Left renal pelvis (tissue), 4 donors: ENCODE measurements around the gene SMARCA1. TPM values are rescaled to one million over a fixed set of nuclear protein-coding genes. Genes with fewer than 3 reads are reported as not detected.
A peak's percentile ranks its signal among the peaks of the same experiment; 100 is the strongest.

ENCODE experiments used
- DNase-seq, 4 donors: peaks; one replicate each; pipeline ENCODE4 v3.0.0-alpha.2; 2013; ENCODE audit warnings: low read depth in 4 of 4, low spot score in 3 of 4
- polyA plus RNA-seq, 4 donors: library from polyadenylated mRNA; unstranded; fragments of 120-200 nt; gene quantifications; one replicate each; pipeline ENCODE4 v1.2.1, GENCODE V29; 2013; ENCODE audit not compliant: insufficient read length in 4 of 4

The SMARCA1 gene
- polyA plus RNA-seq, 4 donors = 103 to 142 (median 113) TPM

DNA sequence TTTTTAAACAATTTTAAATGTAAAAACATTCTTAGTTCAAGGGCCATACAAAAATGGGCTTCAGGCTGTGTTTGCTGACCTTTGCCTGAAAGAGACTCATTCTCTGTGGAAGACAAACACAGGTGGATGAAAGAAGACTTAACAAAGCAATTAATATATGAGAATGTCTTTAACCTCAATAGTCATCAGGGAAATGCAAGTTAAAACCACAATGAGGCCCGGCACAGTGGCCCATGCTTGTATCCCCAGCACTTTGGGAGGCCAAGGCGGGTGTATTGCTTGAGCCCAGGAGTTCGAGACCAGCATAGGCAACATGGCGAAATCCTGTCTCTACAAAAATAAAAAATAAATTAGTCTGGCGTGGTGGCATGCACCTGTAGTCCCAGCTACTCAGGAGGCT lies 7.1 kb upstream of the SMARCA1 start:
- DNase-seq = no peak

DNA sequence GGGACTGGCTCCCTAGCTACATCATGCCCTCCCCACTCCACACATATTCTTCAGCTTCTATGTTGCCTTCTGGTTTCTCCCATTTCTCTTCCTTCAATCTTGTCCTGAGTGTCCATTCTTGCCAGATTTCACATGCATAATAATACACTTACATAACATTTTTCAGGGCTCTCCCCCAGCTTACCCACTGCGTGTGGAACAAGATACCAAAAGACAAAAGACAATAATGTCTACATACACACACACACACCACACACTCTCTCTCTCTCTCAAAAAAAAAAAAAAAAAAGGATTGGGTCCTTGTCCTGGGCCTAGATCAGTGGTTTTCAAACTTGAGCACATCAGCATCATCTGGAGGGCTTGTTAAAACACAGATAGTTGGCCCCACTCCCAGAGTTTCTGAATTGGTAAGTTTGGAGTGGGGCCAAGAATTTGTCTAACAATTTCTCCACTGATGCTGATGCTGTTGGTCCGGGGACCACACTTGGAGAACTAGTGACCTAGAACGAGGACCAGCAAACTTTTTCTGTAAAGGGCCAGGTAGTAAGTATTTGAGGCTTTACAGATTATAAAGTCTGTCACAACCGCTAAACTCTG lies 6.5 kb upstream of the SMARCA1 start:
- no peak for DNase-seq

DNA sequence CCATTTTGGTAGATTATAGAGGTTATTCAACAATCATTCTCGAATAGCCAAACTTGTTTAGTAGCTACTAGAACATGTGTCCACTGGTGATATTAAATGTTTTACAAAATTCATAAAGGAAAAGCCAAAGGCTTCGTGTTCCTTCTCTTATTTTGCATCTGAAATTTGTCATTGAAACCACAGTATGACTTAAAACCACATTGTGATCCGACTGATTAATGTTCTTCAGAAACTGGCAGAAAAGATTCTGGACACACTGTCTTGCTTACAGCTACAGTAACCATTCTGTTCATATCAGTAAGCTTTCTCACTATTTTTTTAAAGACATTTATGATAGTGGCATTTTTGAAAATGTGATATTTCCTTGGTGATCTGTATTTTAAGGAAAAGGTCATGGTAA lies 2.6 kb upstream of the SMARCA1 start:
- no peak for DNase-seq

DNA sequence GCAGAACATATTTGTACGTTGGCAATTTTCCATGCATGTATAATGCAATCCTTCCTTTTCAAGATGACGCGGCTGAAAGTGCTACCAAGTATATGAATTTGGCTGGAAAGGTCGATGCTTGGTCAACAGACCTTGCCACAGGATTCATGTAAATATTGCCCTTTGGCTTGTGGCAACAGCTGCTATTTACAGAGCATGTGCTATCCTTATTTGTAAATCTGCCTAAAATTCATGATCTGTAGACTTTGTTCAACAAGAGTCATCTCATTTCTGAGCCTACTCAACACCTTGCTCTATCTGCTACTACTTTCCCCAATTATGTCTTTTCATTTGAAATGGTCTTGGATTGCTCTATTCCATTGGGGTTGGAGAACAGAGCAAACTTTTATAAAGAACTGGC lies 1.9 kb upstream of the SMARCA1 start:
- DNase-seq = no peak

DNA sequence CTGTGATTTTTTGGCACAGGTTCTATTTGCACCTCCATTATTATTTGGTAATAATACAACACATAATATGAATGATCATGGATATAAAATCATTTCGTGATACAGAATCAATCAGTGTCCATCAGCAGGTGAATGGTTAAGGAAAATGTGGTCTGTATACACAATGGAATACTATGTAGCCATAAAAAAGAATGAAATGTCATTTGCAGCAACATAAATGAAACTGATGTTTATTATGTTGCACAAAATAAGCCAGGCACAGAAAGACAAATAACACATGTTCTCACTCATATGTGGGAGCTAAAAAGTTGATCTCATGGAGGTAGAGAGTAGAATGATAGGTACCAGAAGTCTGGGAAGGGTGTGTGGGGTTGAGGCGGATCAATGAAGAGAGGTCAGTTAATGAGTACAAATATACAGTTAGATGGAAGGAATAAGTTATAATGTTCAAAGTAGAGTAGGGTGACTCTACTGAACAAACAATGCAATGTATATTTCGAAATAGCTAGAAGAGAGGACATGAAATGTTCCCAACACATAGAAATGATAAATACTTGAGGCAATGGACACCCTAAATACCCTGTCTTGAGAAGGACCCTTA lies 1.1 kb upstream of the SMARCA1 start:
- no peak for DNase-seq

DNA sequence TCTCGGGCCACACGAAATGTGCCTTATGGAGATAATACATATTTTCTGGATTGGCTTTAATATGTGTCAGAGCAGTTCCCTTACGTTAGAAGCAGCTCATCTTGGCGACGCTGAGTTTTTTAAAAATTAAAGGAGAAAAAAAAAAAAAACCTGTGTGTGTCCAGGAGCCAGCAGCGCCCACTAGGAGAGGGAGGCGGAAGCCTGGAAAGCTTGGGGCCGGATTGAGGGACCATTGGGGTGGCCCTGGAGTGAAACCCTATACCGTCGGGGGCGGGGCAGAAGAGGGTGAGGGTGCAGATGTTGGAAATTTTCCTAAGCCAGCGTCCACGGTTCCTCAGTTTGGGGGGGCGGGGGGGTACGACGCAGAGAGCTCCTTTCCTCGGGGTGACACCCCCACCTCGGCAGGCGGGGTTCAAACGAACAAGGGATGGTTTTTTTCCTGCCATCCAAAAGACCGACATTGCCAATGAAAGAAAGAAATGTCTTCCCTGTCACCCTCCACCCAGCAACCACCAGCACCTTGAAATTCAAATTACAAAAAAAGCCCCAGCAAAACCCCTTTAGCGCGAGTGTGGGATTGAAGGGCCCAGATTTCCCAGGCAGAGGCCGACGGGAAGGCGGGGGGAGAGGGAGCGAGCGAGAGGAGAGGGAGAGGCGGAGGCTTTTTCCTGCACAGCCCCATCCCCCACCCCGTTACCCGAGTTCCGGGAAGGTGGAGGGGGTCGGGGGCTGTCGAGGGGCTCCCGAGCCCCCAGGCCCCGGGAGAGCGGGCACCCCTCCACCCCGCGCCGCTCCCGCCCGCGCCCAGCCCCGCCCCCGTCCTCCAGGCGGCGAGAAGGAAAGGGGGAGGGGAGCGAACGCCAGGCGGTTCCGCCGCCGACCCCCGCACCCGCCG lies 859 bp downstream of the SMARCA1 start:
- DNase-seq = peak in 1 of 4 donors; percentile 48

DNA sequence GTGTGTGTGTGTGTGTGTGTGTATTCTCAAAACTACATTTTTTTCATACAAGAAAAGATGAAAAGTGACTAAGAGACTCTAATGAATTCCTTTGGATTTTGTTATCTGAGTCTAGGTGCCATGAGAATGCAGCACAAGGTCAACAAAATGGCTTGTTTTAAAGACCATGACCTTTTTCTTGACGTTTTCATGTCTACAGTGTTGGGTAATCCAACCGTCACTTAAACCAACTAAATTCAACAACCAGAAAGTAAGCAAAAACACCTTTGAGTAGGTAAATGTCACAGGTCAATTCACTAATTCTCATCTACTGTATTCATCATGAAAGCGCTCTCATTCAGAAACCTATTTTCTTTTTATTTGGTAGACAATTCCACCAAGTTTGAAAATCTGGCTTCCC lies 3.1 kb downstream of the SMARCA1 start:
- no peak for DNase-seq

DNA sequence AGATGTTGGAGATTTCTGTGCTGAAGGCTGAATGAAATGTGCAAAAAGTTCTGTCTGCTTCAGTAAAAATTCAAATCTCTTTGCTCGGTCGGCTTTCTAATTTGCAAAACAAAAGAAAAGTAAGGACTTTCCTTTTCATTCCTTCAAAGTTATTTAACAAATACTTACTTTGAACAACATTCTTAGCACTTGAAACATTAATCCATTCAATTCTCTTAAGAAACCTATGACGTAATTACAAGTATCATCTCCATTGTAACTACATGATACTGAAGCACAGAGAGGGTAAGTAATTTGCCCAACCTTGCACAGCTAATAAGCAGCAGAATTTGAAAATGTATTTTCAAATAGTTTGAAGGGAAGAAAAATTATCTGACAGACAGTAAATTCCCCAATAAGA lies 6.9 kb downstream of the SMARCA1 start:
- no peak for DNase-seq

DNA sequence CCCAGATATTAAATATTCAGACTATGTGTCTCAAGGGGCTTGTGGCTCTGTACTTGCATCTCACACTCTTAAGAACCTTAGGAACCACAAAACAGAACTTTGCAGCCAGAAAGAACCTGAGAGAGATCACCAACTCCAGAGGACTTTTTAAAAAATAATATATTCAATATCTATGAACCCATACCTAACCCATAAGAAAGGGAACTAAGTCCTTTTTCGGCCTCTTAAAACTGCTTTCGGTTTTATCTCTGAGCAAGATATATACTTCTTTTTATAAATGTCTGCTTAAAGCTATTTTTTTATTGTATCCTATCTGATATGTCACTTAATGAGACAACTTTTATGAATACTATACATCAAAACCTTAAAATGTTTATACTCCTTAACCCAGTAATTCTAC lies 10.9 kb downstream of the SMARCA1 start:
- DNase-seq = no peak

DNA sequence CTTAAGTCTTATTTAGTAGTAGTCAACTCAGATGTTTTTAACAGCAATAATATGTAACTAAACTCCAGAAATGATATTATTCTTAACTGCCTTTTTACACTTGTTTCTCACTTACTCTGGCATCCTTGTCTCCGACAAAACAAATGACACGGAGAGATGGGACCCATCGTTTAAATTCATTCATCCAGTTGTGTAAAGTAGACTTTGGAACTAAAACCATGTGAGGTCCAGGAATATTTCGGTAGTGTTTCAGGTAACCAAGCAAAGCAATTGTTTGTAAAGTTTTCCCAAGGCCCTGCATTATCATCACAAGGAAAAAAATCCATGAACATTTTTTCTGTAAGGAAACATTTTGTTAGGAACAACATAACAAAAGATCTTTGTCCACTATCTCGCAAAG lies 11.6 kb downstream of the SMARCA1 start:
- no peak for DNase-seq

DNA sequence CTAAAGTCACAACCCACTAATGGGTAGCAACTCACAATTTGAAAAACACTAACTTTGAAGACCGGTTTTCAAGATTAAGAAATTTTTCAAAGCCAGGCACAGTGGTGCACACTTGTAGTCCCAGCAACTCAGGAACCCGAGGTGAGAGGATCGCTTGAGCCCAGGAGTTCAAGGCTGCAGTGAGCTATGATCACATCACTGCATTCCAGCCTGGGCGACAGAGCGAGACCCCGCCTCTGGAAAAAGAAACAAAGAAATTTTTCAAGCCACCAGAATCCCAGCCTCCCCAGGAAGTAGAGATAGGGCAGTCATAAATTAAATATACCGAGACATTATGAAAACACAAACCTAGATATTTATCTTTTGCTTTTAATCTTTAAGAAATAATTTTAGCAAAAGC lies 13.0 kb downstream of the SMARCA1 start:
- peak in 1 of 4 donors; percentile 2 for DNase-seq

DNA sequence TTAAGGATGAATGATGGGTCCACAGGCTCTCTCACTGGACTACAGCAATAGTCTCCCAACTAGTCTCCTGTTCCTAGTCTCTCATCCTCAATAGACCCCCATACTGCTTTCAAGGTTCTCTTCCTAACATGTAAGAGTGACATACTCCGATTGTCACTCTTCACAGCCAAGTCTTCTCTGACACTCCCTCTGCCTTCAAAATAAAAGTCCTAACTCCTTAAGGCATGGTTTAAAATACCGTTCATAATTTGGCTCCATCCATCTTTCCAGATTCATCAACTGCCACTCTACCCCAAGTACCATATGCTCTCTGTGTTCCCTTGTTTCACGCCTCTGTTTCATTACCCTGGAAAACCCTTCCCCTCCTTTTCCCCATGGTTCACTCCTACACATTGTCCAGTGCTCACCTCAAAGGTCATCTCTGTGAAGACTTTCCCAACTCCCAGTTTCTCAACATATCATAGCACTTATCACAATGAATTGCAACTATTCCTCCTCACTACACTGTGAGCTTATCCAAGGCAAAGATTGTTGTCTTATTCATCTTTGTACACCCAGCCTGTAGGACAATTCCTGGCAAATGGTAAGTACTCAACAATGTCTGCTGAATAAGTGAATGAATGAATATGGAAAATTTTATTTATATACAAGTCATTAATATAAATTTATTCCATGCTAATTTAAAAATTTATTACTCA lies 26.0 kb downstream of the SMARCA1 start:
- no peak for DNase-seq

DNA sequence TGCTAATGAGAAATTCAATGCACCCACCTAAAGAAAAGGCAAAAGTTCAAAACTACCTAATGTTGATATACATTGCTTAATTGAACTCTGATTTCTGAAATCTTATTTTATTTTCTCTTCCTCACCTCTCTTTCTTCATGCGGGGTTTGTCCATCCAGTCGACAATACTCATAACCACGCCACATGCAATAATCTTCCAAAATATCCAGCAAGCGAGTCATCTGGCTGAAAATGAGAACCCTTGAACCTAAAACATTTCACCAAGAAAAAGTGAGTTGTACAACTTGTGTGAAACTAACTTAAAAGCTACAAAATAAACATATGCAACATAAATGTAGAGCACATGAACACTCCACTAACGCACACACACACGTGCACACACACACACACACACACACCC lies 26.7 kb downstream of the SMARCA1 start:
- no peak for DNase-seq

DNA sequence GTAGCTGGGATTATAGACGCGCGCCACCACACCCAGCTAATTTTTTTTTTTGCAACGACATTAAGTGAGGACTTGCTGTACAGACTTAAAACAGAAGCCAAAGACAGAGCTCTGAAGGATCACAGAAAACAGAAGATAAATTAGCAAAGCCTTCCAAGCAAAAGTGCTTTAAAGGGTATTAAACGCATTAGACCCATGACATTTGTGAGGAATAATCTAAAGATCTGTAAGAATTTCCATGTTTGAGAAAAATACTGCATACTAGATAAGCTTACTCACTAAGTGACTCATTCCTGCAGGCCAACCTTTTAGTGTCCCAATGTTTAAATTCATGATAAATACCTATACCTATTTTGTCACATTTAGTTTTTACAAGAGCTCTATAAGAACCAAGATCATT lies 27.4 kb downstream of the SMARCA1 start:
- DNase-seq = no peak

DNA sequence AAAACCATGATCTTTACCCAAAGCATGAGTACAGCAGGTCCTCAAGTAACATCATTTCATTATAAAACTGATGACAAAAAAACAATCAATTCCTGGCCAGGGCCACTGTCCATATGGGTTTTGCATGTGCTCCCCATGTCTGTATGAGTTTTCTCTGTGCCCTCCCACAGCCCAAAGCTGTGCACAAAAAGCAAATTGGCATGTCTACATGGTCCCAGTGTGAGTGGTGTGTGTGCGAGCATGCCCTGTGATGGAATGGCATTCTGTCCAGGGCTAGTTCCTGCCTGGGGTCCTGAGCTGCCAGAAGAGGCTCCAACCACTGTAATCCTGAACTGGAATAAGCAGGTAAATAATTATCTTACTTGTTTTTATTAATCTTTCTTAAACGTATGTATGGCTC lies 28.4 kb downstream of the SMARCA1 start:
- DNase-seq = no peak

DNA sequence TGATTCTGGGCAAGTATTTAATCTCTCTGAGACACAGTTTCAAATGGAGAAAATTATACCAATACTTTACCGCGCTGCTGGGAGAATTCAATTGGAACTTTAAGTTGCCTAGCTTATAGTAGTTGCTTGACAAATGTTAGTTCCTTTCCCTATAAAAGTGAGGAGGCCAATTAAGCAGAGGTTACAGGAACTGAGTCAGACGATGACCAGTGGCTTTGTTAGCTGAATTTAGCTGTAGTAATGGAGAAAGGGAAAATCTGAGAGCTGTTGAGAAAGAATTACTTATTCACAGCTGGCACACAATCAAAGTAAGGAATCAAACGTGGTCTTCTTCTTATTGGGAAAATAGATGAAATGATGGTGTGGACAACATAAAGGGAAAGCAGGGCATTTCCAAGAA lies 29.6 kb downstream of the SMARCA1 start:
- DNase-seq = no peak

DNA sequence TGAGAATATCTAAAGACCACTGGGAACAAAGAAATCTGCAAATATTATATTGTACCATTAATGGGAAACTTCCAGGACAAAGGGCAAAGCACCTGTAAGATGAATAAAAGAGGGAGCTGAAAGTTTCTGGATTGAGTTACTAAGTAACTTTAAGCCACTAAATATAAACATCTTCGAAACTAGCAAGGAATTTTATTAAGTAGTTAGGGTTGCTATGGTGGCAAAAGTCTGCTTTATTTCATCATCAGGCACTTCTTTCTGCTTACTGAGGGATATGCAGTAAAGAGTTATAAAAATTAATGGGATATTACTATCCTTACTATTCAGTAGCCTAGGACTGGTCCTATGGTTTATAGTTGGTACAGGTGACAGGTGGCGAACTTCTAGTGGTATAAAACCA lies 33.0 kb downstream of the SMARCA1 start:
- no peak for DNase-seq

DNA sequence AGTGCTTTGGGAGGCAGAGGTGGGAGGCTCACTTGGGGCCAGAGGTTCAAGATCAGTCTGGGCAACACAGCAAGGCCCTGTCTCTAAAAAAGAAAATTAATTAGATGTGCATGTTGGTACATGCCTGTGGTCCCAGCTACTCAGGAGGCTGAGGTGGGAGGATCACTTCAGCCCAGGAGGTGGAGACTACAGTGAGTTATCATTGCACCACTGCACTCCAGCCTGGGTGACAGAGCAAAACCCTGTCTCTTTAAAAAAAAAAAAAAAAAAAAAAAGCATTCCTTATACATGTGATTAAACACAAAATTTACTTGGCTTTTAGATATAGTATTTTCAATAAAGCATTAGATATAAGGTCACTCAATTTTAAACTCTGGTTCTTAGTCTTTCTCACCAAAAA lies 34.9 kb downstream of the SMARCA1 start:
- DNase-seq = no peak

DNA sequence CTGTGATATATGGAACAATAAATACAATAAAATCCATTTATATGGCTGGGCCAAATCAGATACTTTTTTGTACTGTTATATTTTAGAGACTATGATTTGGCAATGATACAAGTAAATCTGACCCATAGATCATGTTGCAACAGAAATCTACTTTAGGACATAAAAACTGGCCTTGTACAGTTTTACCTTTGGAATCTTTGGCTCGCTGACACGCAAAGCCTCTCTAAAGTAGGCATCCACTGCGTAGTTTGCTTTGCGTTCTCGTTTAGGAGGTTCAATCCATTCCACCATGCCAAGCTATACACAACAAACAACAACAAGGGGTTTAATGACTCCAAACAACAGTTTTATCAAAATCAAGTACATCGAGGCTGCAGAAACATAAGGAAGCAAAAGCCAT lies 42.4 kb downstream of the SMARCA1 start:
- no peak for DNase-seq

DNA sequence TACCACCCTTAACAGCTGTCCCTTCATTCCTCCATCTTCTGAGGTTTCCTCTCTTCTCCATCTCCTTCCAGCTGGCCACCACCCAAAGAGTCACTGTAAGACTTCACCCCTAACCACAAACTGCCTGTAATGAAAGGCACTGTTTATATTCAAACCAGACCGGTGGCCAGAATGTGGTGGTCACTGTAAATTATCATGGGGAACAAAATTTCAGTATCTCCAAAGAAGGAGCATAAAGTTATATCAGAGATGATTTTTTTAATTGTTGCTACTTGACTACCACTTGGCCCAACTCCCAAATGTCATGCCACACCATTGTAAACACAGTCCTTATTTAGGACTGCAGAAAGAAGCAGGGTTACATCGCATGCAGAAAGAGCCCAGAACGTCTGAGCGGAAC lies 44.8 kb downstream of the SMARCA1 start:
- DNase-seq = no peak

DNA sequence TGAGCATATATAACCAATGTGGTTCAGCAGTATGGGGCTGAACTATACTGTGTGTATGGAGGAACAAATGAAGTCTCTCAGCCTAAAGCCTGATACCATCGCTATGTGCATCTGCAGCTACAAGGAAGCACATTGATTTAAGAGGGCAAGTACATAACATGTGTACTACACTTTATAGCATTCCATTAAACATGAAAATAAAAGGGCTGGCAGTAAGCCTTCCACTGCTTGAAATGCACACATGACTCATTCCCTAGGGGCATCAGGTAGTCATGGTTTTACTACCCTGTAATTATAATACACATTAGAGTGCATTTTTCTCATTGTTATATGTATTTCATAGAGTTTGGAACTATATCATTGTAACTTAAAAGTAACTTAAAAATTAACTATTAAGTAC lies 51.2 kb downstream of the SMARCA1 start:
- no peak for DNase-seq
